ENCODE measurements around the gene SMYD3. TPM values are rescaled to one million over a fixed set of nuclear protein-coding genes. Genes with fewer than 3 reads are reported as not detected.

Gene SMYD3
- total RNA-seq, 3 donors from 2014 or later: 16.3 to 18.0 (median 16.4) TPM

DNA sequence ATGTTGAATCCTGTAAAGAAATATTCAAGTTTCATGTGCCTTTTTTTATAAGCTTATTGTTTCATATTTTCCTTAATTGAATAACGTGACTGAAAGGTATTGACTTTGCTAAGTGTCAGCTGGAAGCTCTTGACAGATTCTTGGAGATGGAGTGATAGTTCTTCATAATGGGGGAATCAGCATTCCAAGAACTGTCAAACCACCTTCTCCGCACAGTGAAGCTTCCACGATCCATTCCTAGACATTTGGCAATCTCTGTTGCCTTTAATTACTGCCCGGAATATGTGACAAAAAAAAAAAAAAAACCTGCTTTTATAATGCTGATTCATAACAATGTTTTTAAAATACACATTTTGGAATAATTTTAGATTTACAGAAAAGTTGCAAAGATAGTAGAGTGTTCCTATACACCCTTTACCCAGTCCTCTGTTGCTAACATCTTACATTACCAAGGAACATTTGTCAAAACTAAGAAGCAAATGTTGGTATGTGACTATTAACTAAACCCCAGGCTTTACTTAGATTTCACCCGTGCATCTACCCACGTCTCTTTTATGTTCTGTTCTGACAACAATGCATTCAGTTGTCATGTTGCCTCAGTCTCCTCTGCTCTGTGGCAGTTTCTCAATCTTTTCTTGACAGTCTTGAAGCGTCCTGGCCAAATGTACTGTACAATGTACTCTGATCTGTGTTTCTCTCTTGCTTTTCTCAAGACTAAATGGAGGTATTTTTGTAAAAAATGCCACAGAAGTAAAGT lies 674.1 kb downstream of the SMYD3 start:
- Histone ChIP-seq H3K4me1 (ENCODE audit: low read depth) (no peaks in the 10 kb centered on the region), H3K4me3 (no peak overlapping the region), H3K36me3 (ENCODE audit: low read depth) (no peaks in the 10 kb centered on the region), H3K9me3 (no peaks in the 10 kb centered on the region)
- TF ChIP-seq, protein P1, sequence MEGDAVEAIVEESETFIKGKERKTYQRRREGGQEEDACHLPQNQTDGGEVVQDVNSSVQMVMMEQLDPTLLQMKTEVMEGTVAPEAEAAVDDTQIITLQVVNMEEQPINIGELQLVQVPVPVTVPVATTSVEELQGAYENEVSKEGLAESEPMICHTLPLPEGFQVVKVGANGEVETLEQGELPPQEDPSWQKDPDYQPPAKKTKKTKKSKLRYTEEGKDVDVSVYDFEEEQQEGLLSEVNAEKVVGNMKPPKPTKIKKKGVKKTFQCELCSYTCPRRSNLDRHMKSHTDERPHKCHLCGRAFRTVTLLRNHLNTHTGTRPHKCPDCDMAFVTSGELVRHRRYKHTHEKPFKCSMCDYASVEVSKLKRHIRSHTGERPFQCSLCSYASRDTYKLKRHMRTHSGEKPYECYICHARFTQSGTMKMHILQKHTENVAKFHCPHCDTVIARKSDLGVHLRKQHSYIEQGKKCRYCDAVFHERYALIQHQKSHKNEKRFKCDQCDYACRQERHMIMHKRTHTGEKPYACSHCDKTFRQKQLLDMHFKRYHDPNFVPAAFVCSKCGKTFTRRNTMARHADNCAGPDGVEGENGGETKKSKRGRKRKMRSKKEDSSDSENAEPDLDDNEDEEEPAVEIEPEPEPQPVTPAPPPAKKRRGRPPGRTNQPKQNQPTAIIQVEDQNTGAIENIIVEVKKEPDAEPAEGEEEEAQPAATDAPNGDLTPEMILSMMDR (IDR thresholded peaks at IDR 0.05): no peak
- no peak for ATAC-seq
- intact Hi-C loops (cut with DNase I, micrococcal nuclease): no loop called here
- DNase-seq: no peak

DNA sequence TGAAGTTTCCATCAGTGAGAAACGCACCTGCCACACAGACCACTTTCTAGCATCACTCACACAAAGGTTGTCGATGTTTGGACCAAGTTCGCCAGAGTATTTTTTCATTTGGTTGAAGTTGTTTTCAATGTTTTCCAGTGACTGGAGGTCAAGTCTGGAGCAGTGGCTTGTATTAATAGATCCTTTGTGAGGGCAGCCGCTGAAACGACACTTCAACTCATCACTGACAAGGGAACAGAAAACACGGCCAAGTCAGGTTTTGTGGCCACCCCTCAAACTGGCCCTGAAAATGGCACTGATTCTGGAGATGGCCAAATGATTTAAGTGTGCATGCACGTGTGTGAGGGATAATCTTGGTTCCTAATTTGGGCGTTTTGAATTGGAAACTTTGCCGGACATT lies 675.6 kb downstream of the SMYD3 start:
- ATAC-seq (no peak), DNase-seq (no peak)
- Histone ChIP-seq H3K36me3 (ENCODE audit: low read depth) (no peaks in the 10 kb centered on the region), H3K4me3 (no peak overlapping the region), H3K9me3 (no peaks in the 10 kb centered on the region), H3K4me1 (ENCODE audit: low read depth) (no peaks in the 10 kb centered on the region)
- TF ChIP-seq, protein P1 (IDR thresholded peaks at IDR 0.05): no peak
- intact Hi-C loops (cut with DNase I, micrococcal nuclease): no loop called here

DNA sequence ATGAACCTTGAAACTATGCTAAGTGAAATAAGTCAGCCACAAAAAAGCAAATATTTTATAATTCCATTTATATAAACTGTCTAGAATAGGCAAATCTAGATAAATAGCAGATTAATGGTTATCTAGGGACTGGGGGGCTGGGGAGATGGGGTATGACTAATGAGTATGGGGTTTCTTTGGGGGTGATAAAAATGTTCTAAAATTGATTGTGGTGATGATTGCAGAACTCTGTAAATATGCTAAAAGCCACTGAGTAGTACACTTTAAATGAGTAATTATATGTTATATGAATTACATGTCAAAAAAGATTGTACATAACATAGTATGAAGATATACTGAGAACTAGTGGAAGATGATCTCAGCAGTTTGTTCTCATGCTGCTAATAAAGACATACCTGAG lies 677.3 kb downstream of the SMYD3 start:
- Histone ChIP-seq H3K4me1 (ENCODE audit: low read depth) (no peaks in the 10 kb centered on the region), H3K4me3 (no peak overlapping the region), H3K36me3 (ENCODE audit: low read depth) (no peaks in the 10 kb centered on the region), H3K9me3 (no peaks in the 10 kb centered on the region)
- intact Hi-C loops (cut with DNase I, micrococcal nuclease): no loop called here
- no peak for ATAC-seq
- DNase-seq: no peak
- TF ChIP-seq, protein P1 (IDR thresholded peaks at IDR 0.05): no peak

DNA sequence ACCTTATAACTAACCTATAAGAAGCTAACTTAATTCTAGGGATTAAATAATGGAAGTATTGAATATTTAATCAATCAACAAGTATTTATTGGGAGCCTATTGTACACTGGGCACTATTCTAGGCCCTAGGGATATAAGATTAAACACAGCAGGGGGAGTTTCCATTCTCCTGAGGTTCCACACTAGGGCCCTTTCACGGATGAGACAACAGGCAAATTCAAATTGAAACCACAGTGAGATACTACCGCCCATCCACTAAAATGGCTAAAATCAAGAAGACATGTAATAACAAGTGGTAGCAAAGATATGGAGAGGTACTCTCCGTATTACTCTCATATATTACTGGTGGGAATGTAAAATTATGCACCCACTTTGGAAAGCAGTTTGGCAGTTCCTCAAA lies 677.9 kb downstream of the SMYD3 start:
- Histone ChIP-seq H3K4me1 (ENCODE audit: low read depth) (no peaks in the 10 kb centered on the region), H3K36me3 (ENCODE audit: low read depth) (no peaks in the 10 kb centered on the region), H3K4me3 (no peak overlapping the region), H3K9me3 (no peaks in the 10 kb centered on the region)
- TF ChIP-seq, protein P1 (IDR thresholded peaks at IDR 0.05): no peak
- intact Hi-C loops (cut with DNase I, micrococcal nuclease): no loop called here
- DNase-seq: no peak
- ATAC-seq: no peak

DNA sequence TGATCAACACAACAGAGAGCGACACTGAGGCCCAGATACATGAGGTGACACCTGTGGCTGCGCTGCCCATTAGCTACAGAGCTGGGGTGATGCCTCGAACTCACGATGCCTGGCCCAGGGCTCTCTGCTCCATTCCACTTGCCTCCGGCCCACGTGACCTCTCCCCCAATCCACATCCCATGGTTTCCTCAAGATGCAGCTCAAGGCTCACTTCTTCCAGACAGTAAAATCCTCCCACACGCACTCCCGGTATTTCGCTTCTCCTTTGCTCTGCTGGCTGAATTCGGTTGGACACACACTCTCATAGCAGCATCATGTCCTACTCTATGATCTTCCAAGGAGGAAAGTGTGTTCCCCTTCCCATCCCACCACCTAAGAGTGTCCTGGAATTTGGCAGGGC lies 679.8 kb downstream of the SMYD3 start:
- intact Hi-C loops (cut with DNase I, micrococcal nuclease): no loop called here
- no peaks in the 10 kb centered on the region for H3K4me1 ChIP-seq (ENCODE audit: low read depth)
- TF ChIP-seq, protein P1 (IDR thresholded peaks at IDR 0.05): no peak
- ATAC-seq (no peak), DNase-seq (no peak)
- H3K36me3 ChIP-seq (ENCODE audit: low read depth): no peaks in the 10 kb centered on the region
- H3K9me3 ChIP-seq: no peaks in the 10 kb centered on the region
- H3K4me3 ChIP-seq: no peak overlapping the region

All from mucosa of descending colon (tissue), 3 donors.